ENCODE results near the gene GAB1. TPM values are rescaled to one million over a fixed set of nuclear protein-coding genes. Genes with fewer than 3 reads are reported as not detected.

The GAB1 gene
- total and polyA plus RNA-seq, 2 donors from 2014 or later, result 3.6 to 38.0 TPM

- H3K9me3 ChIP-seq (ENCODE audit: control insufficient read depth in 2 of 3, insufficient read depth in 1 of 3, low read length in 3 of 3), result peaks cover 0 to 4% (median 0%) of the 10 kb centered on the region in 3 donors
- DNase-seq (no peak), FAIRE-seq (no peak)
- H3K4me3 ChIP-seq (ENCODE audit: low read length in 3 of 3), result no peak overlapping the region
- peaks cover 0 to 42% (median 14%) of the 10 kb centered on the region in 3 donors for H3K4me1 ChIP-seq (ENCODE audit: control insufficient read depth in 2 of 3, insufficient read depth in 2 of 3, low read depth in 1 of 3, low read length in 3 of 3)
- intact Hi-C loops (cut with DNase I), result no loop called here
- H3K36me3 ChIP-seq (ENCODE audit: control insufficient read depth in 2 of 3, insufficient read depth in 3 of 3, low read length in 3 of 3), result no peaks in the 10 kb centered on the region
- no peak overlapping the region for H3K9ac ChIP-seq (ENCODE audit: low read length in 3 of 3)
- no peak overlapping the region for H3K27ac ChIP-seq (ENCODE audit: low read depth in 2 of 2, low read length in 2 of 2)
- TF ChIP-seq CTCF (IDR thresholded peaks at IDR 0.05; ENCODE audit: borderline replicate concordance, extremely low read depth, insufficient read depth), result no peak
- no peaks in the 10 kb centered on the region for H3K27me3 ChIP-seq (ENCODE audit: control insufficient read depth, insufficient read depth, low read length)
These were observed 38.1 kb downstream of the GAB1 start for GRCh38 chr4:143374771-143375170.

DNA sequence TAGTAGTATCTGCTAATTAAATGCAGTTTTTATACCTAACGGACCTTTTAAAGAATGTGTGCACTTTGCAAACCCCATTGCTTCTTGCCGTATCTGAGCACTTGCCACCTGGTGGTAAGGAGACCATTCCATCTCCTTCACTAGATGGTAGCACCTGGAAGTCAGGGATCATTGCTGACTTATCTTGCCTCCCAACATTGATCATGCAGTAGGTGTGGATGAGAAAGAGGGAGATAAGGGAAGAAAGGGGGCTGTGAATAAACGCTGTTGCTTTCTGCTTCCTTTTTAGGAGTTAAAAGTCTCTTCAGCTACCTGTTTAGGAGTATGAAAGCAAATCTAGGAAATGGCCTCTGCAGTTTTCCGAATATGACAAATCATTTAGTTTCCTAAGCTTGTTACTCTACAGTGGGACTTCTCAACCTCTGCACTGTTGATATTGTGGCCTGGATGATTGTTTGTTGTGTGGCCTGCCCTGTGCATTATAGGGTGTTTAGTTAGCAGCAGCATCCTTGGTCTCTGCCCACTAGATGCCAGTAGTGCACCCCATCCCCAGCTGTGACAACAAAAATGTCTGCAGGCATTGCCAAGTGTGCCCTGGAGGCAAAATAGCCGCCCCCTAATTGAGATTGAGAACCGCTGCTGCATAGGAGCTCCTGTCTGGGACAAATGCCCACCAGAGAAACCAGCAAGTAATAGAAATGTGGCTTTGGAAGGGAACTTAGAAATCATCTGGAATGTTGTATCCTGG, 38.8 kb downstream of the GAB1 start:
- H3K4me1 ChIP-seq (ENCODE audit: control insufficient read depth in 2 of 3, insufficient read depth in 2 of 3, low read depth in 1 of 3, low read length in 3 of 3), result peaks cover 0 to 42% (median 14%) of the 10 kb centered on the region in 3 donors
- H3K36me3 ChIP-seq (ENCODE audit: control insufficient read depth in 2 of 3, insufficient read depth in 3 of 3, low read length in 3 of 3), result no peaks in the 10 kb centered on the region
- H3K27me3 ChIP-seq (ENCODE audit: control insufficient read depth, insufficient read depth, low read length), result no peaks in the 10 kb centered on the region
- H3K9ac ChIP-seq (ENCODE audit: low read length in 3 of 3), result no peak overlapping the region
- peak; percentile 61 for TF ChIP-seq CTCF (IDR thresholded peaks at IDR 0.05; ENCODE audit: borderline replicate concordance, extremely low read depth, insufficient read depth)
- no peak overlapping the region for H3K27ac ChIP-seq (ENCODE audit: low read depth in 2 of 2, low read length in 2 of 2)
- peaks cover 0 to 4% (median 0%) of the 10 kb centered on the region in 3 donors for H3K9me3 ChIP-seq (ENCODE audit: control insufficient read depth in 2 of 3, insufficient read depth in 1 of 3, low read length in 3 of 3)
- FAIRE-seq, result no peak
- peak overlapping the region in 1 of 3 donors; percentile 5 for H3K4me3 ChIP-seq (ENCODE audit: low read length in 3 of 3)
- peak in 1 of 5 donors; percentile 67 for DNase-seq
- intact Hi-C loops (cut with DNase I), result no loop called here

DNA sequence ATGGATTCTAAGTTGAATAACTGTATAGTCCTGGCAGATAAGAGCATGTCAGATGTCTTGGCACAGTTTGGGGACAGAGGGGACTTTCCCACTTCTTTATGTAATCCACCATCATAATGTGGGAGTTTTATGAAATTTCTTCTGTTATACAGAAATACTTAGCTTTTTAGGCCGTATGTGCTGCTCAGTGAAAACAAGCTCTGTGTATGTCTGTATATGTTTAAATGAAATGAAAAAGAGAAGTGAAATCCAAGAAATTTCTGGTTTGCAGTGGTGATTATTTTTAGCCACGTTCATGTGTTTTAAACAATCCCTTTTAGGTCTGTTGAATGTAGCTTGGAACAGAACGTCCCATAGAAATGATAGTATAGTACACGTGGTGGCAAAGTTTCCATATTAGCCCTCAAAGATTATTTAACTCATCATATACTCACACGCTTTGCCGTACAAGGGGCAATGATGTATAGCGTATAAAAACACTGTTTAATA, 41.0 kb downstream of the GAB1 start:
- H3K9ac ChIP-seq (ENCODE audit: low read length in 3 of 3), result no peak overlapping the region

More for the DNA sequence above, 41.0 kb downstream of the GAB1 start:
- Histone ChIP-seq H3K27me3 (ENCODE audit: control insufficient read depth, insufficient read depth, low read length) (no peaks in the 10 kb centered on the region), H3K9me3 (ENCODE audit: control insufficient read depth in 2 of 3, insufficient read depth in 1 of 3, low read length in 3 of 3) (no peaks in the 10 kb centered on the region), H3K4me3 (ENCODE audit: low read length in 3 of 3) (no peak overlapping the region), H3K27ac (ENCODE audit: low read depth in 2 of 2, low read length in 2 of 2) (peak overlapping the region in 1 of 2 donors; percentile 17), H3K4me1 (ENCODE audit: control insufficient read depth in 2 of 3, insufficient read depth in 2 of 3, low read depth in 1 of 3, low read length in 3 of 3) (peaks cover 5 to 55% (median 27%) of the 10 kb centered on the region in 3 donors), H3K36me3 (ENCODE audit: control insufficient read depth in 2 of 3, insufficient read depth in 3 of 3, low read length in 3 of 3) (no peaks in the 10 kb centered on the region)
- FAIRE-seq (no peak), DNase-seq (no peak)
- intact Hi-C loops (cut with DNase I), result no loop called here
- no peak for TF ChIP-seq CTCF (IDR thresholded peaks at IDR 0.05; ENCODE audit: borderline replicate concordance, extremely low read depth, insufficient read depth)

Measured in kidney (tissue), 14 donors.